IMR-90 (cell line): ENCODE data around the gene TUB. TPM values are rescaled to one million over a fixed set of nuclear protein-coding genes. Genes with fewer than 3 reads are reported as not detected.

Experiments
- ATAC-seq: fragments of 200-7000 bp; cut with Tn5 transposase; 2 replicates; pipeline ENCODE4 v1.9.1; 2020; ENCODE audit warnings: low read depth, mild to moderate bottlenecking, moderate library complexity
- BruUV-seq: library from RNA; stranded (reverse); fragments of 400-500 nt; replicated peaks from 2 replicates; lab custom pipeline; 2021; lab: Mats Ljungman, UMichigan
- CTCF ChIA-PET: fragments of 300-600 bp; formaldehyde crosslinking; extraction: SDS; loops from one replicate; lab custom pipeline; 2021; ENCODE audit warnings: antibody characterized with exemption; lab: Yijun Ruan, JAX
- POLR2A ChIA-PET: fragments of 300-600 bp; sonication (Branson Sonifier 250); formaldehyde crosslinking; loops from one replicate; lab custom pipeline; 2022; ENCODE audit warnings: antibody characterized with exemption; ENCODE audit not compliant: unreplicated experiment; lab: Charles Lee
- DNase-seq: peaks from one replicate; pipeline ENCODE4 v3.0.0; 2013
- H2AFZ ChIP-seq: replicated peaks from 2 replicates; pipeline ENCODE3; 2013; ENCODE audit warnings: low read length, mild to moderate bottlenecking; ENCODE audit not compliant: poor library complexity
- H2AK5ac ChIP-seq: 2 replicates; pipeline ENCODE4 v1.6.1; 2013; ENCODE audit warnings: low read depth, low read length, inconsistent platforms
- H2AK9ac ChIP-seq: replicated peaks from 2 replicates; pipeline ENCODE3; 2013; ENCODE audit warnings: mild to moderate bottlenecking, low read depth, low read length, moderate library complexity; ENCODE audit not compliant: poor library complexity
- H2BK120ac ChIP-seq: 2 replicates; pipeline ENCODE4 v1.6.1; 2013; ENCODE audit warnings: low read depth, low read length, inconsistent platforms
- H2BK15ac ChIP-seq: 3 replicates; pipeline ENCODE4 v1.6.1; 2013; ENCODE audit warnings: low read depth, low read length, inconsistent platforms
- H2BK20ac ChIP-seq: 2 replicates; pipeline ENCODE4 v1.6.1; 2013; ENCODE audit warnings: low read depth, mild to moderate bottlenecking, inconsistent platforms, low read length, moderate library complexity
- H2BK5ac ChIP-seq: 2 replicates; pipeline ENCODE4 v1.6.1; 2013; ENCODE audit warnings: mild to moderate bottlenecking, low read depth, low read length, inconsistent platforms; ENCODE audit not compliant: poor library complexity, severe bottlenecking
- H3K14ac ChIP-seq: replicated peaks from 2 replicates; pipeline ENCODE4 v1.6.1; 2013; ENCODE audit warnings: low read depth, low read length, inconsistent platforms
- H3K18ac ChIP-seq: 2 replicates; pipeline ENCODE4 v1.6.1; 2013; ENCODE audit warnings: low read depth, low read length, control low read depth
- H3K23ac ChIP-seq: 2 replicates; pipeline ENCODE4 v1.6.1; 2013; ENCODE audit warnings: low read depth, low read length, inconsistent platforms
- H3K27ac ChIP-seq: 2 replicates; pipeline ENCODE4 v1.5.1; 2013; ENCODE audit warnings: mild to moderate bottlenecking, control low read depth, low read length; ENCODE audit not compliant: insufficient read depth
- H3K27me3 ChIP-seq: 2 replicates; pipeline ENCODE4 v1.6.1; 2013; ENCODE audit warnings: low read length; ENCODE audit not compliant: control insufficient read depth, insufficient read depth
- H3K36me3 ChIP-seq: 2 replicates; pipeline ENCODE4 v1.6.1; 2013; ENCODE audit warnings: low read length, mixed read lengths; ENCODE audit not compliant: control insufficient read depth, insufficient read depth
- H3K4ac ChIP-seq: 2 replicates; pipeline ENCODE4 v1.6.1; 2013; ENCODE audit warnings: low read depth, low read length, inconsistent platforms
- H3K4me1 ChIP-seq: 2 replicates; pipeline ENCODE4 v1.6.1; 2013; ENCODE audit warnings: low read length, mixed read lengths; ENCODE audit not compliant: control insufficient read depth, insufficient read depth
- H3K4me2 ChIP-seq: 2 replicates; pipeline ENCODE4 v1.6.1; 2013; ENCODE audit warnings: low read depth, mild to moderate bottlenecking, control low read depth, low read length, moderate library complexity
- H3K4me3 ChIP-seq: 2 replicates; pipeline ENCODE4 v1.5.1; 2013; ENCODE audit warnings: low read depth, mild to moderate bottlenecking, control low read depth, low read length, moderate library complexity; ENCODE audit not compliant: insufficient read depth
- H3K56ac ChIP-seq: 2 replicates; pipeline ENCODE4 v1.6.1; 2013; ENCODE audit warnings: low read length, inconsistent platforms; ENCODE audit not compliant: insufficient read depth; ENCODE audit errors: extremely low read depth
- H3K79me1 ChIP-seq, 2 experiments: 2 replicates each; pipeline ENCODE4 v1.6.1; 2013; ENCODE audit warnings: low read length in 2 of 2, inconsistent platforms in 1 of 2, low read depth in 1 of 2
- H3K9ac ChIP-seq: 2 replicates; pipeline ENCODE4 v1.6.1; 2013; ENCODE audit warnings: low read depth, low read length, control low read depth
- H3K9me1 ChIP-seq: 2 replicates; pipeline ENCODE4 v1.6.1; 2013; ENCODE audit warnings: low read length, inconsistent platforms; ENCODE audit not compliant: insufficient read depth
- H3K9me3 ChIP-seq: 2 replicates; pipeline ENCODE4 v1.6.1; 2013; ENCODE audit warnings: low read length; ENCODE audit not compliant: control insufficient read depth, insufficient read depth
- H4K20me1 ChIP-seq: 2 replicates; pipeline ENCODE4 v1.6.1; 2013; ENCODE audit warnings: low read length, inconsistent platforms; ENCODE audit not compliant: insufficient read depth
- H4K5ac ChIP-seq: 2 replicates; pipeline ENCODE4 v1.6.1; 2013; ENCODE audit warnings: mild to moderate bottlenecking, low read depth, low read length, control low read depth
- H4K8ac ChIP-seq, 2 experiments: 2 replicates each; pipeline ENCODE4 v1.6.1; 2013; ENCODE audit warnings: low read depth in 2 of 2, low read length in 2 of 2, control low read depth in 1 of 2, inconsistent platforms in 1 of 2
- H4K91ac ChIP-seq: 2 replicates; pipeline ENCODE4 v1.6.1; 2013; ENCODE audit warnings: low read depth, low read length, inconsistent platforms; ENCODE audit not compliant: insufficient read depth
- BHLHE40 ChIP-seq: fragments of 150-350 bp; IDR thresholded peaks from 2 replicates; pipeline ENCODE4 v1.6.1; 2016; ENCODE audit warnings: mild to moderate bottlenecking, low read depth, low read length
- CEBPB ChIP-seq: IDR thresholded peaks from 2 replicates; pipeline ENCODE4 v1.6.1; 2012; ENCODE audit warnings: low read depth, low read length, improper control_type of control experiment
- CHD1 ChIP-seq: IDR thresholded peaks from 2 replicates; pipeline ENCODE4 v1.6.1; 2012; ENCODE audit warnings: low read depth, low read length, improper control_type of control experiment
- CTCF ChIP-seq: conservative IDR thresholded peaks from 2 replicates; pipeline ENCODE4 v1.5.1; 2012; ENCODE audit warnings: mild to moderate bottlenecking, low read depth, low read length, improper control_type of control experiment
- ELK1 ChIP-seq: fragments of 150-350 bp; IDR thresholded peaks from 2 replicates; pipeline ENCODE4 v1.6.1; 2016; ENCODE audit warnings: low read depth, mild to moderate bottlenecking, low read length, moderate library complexity, borderline replicate concordance
- FOS ChIP-seq: fragments of 150-350 bp; IDR thresholded peaks from 2 replicates; pipeline ENCODE4 v1.6.1; 2016; ENCODE audit warnings: low read depth, low read length
- MAFK ChIP-seq: IDR thresholded peaks from 2 replicates; pipeline ENCODE4 v1.6.1; 2012; ENCODE audit warnings: low read depth, low read length, improper control_type of control experiment
- MAZ ChIP-seq: IDR thresholded peaks from 2 replicates; pipeline ENCODE4 v1.6.1; 2012; ENCODE audit warnings: low read depth, mild to moderate bottlenecking, low read length, improper control_type of control experiment, moderate library complexity, borderline replicate concordance
- MXI1 ChIP-seq: IDR thresholded peaks from 2 replicates; pipeline ENCODE4 v1.6.1; 2012; ENCODE audit warnings: low read depth, mild to moderate bottlenecking, low read length, moderate library complexity, borderline replicate concordance
- NFE2L2 ChIP-seq: fragments of 150-350 bp; IDR thresholded peaks from 2 replicates; pipeline ENCODE4 v1.6.1; 2016; ENCODE audit warnings: low read depth, mild to moderate bottlenecking, low read length
- POLR2A ChIP-seq: IDR thresholded peaks from 2 replicates; pipeline ENCODE4 v1.6.1; 2012; ENCODE audit warnings: mild to moderate bottlenecking, low read depth, low read length
- RAD21 ChIP-seq: IDR thresholded peaks from 2 replicates; pipeline ENCODE4 v1.6.1; 2012; ENCODE audit warnings: low read length, improper control_type of control experiment
- RCOR1 ChIP-seq: IDR thresholded peaks from 2 replicates; pipeline ENCODE4 v1.6.1; 2012; ENCODE audit warnings: mild to moderate bottlenecking, low read length, improper control_type of control experiment; ENCODE audit not compliant: insufficient replicate concordance
- RFX5 ChIP-seq: IDR thresholded peaks from 2 replicates; pipeline ENCODE4 v1.8.0; 2012; ENCODE audit warnings: low read depth, mild to moderate bottlenecking, low read length, moderate library complexity
- SMC3 ChIP-seq: fragments of 150-350 bp; IDR thresholded peaks from 2 replicates; pipeline ENCODE4 v1.6.1; 2016; ENCODE audit warnings: low read depth, mild to moderate bottlenecking, antibody characterized with exemption, low read length, moderate library complexity
- USF2 ChIP-seq: fragments of 150-350 bp; IDR thresholded peaks from 2 replicates; pipeline ENCODE4 v1.6.1; 2017; ENCODE audit warnings: mild to moderate bottlenecking, antibody characterized with exemption, low read length, low read depth
- WGBS, 2 experiments: methylation state at CpG; one replicate each; pipeline versions ENCODE4 v1.1.5 to v1.1.7; 2013; ENCODE audit warnings: missing lambda C conversion rate in 2 of 2; ENCODE audit not compliant: insufficient read length in 1 of 2; ENCODE audit errors: extremely low coverage in 2 of 2; 5-methylcytosine and 5-hydroxymethylcytosine counted together
- dilution Hi-C: fragments of 300-500 bp; cut with HindIII; formaldehyde crosslinking; loops from one replicate; pipeline ENCODE4 v1.14.3; 2018; ENCODE audit warnings: low sequenced_read_pairs; ENCODE audit not compliant: unreplicated experiment
- in situ Hi-C: fragments of 300-500 bp; cut with MboI; formaldehyde crosslinking; loops from 3 replicates; pipeline ENCODE4 v1.14.3; 2019; ENCODE audit warnings: low sequenced_read_pairs, inconsistent platforms, mixed read lengths
- intact Hi-C: fragments of 100-400 bp; cut with micrococcal nuclease; formaldehyde crosslinking; loops from 2 replicates; pipeline ENCODE4 v1.10.0; 2022
- polyA plus RNA-seq, 3 experiments: library from polyadenylated mRNA; depleted of rRNA; stranded (reverse); fragments of >200 nt; gene quantifications; 2 replicates each; pipeline ENCODE4 v1.2.3, GENCODE V29; 2012; ENCODE audit warnings: low replicate concordance in 1 of 3
- total RNA-seq: library from RNA; depleted of rRNA; stranded (reverse); fragments of >200 nt; gene quantifications from 2 replicates; pipeline ENCODE4 v1.2.3, GENCODE V29; 2012

TUB gene
- total and polyA plus RNA-seq, 2 of the 4 experiments (the other 2 are of a cell fraction) = 11.8 to 12.9 TPM

- ATAC-seq (no peak), DNase-seq (no peak)
- no peak for TF ChIP-seq CHD1
- no peak for TF ChIP-seq CEBPB
- no peak for TF ChIP-seq MXI1
- no peak for TF ChIP-seq NFE2L2
- TF ChIP-seq FOS = no peak
- no peak for TF ChIP-seq CTCF
- no peak for TF ChIP-seq RFX5
- no peak for TF ChIP-seq MAFK
- no peak for TF ChIP-seq USF2
- no peak for TF ChIP-seq SMC3
- no peak for TF ChIP-seq ELK1
- TF ChIP-seq RAD21 = no peak
- TF ChIP-seq RCOR1 = no peak
- TF ChIP-seq POLR2A = no peak
- no peak for TF ChIP-seq MAZ
- TF ChIP-seq BHLHE40 = no peak
- H3K36me3 ChIP-seq = no peaks in the 10 kb centered on the region
- no peaks in the 10 kb centered on the region for H3K9me1 ChIP-seq
- CTCF ChIA-PET = no interaction called here
- no peak overlapping the region for H2AFZ ChIP-seq
- no peak overlapping the region for H4K8ac ChIP-seq
- H3K27me3 ChIP-seq = no peaks in the 10 kb centered on the region
- no peak overlapping the region for H3K18ac ChIP-seq
- no peak overlapping the region for H3K4ac ChIP-seq
- no peak overlapping the region for H3K56ac ChIP-seq
- H4K5ac ChIP-seq = no peak overlapping the region
- no peak overlapping the region for H3K4me3 ChIP-seq
- no peak overlapping the region for H3K9ac ChIP-seq
- intact Hi-C loops (no loop called here), dilution Hi-C loops (no loop called here), in situ Hi-C loops (no loop called here)
- no peak overlapping the region for H2AK9ac ChIP-seq
- WGBS, 2 experiments = no CpG with 5 or more reads among the region's 2 CpGs
- H4K91ac ChIP-seq = no peak overlapping the region
- no peak overlapping the region for H3K27ac ChIP-seq
- POLR2A ChIA-PET = interaction anchor here (0.6 kb wide), 2 partner anchors 16 to 1703 kb away, joined by 5 read pairs; no protein-coding TSS in a partner anchor
- no peak overlapping the region for H3K4me2 ChIP-seq
- no peak overlapping the region for H3K14ac ChIP-seq
- H2BK20ac ChIP-seq = no peak overlapping the region
- no peaks in the 10 kb centered on the region for H3K9me3 ChIP-seq
- H4K20me1 ChIP-seq = no peaks in the 10 kb centered on the region
- no peaks in the 10 kb centered on the region for H3K79me1 ChIP-seq
- no peak overlapping the region for H3K23ac ChIP-seq
- no peak overlapping the region for H2BK15ac ChIP-seq
- H3K4me1 ChIP-seq = no peaks in the 10 kb centered on the region
- no TSS peak for BruUV-seq
- H2BK5ac ChIP-seq = no peak overlapping the region
- no peak overlapping the region for H2BK120ac ChIP-seq
- H2AK5ac ChIP-seq = no peak overlapping the region
Measured at GRCh38 chr11:8138526-8138925, 57.5 kb downstream of the TUB start.
